NCI-H187 (cell line): ENCODE measurements around the gene ZNF879.

ENCODE experiments used
- DNase-seq, 2 experiments: peaks; one replicate each; lab custom pipeline; 2025; lab: John Stamatoyannopoulos, UW

ZNF879 gene

GRCh38 chr5:179008667-179009066, 14.9 kb upstream of the ZNF879 start:
- no peak for DNase-seq

GRCh38 chr5:179033004-179033580, 9.5 kb downstream of the ZNF879 start:
- DNase-seq = no peak

GRCh38 chr5:179044765-179045164, 21.2 kb downstream of the ZNF879 start:
- DNase-seq = no peak

GRCh38 chr5:179051784-179052183, 28.2 kb downstream of the ZNF879 start:
- DNase-seq = no peak

- no peak for DNase-seq
These were observed 30.6 kb downstream of the ZNF879 start for GRCh38 chr5:179054036-179054785.

- DNase-seq = no peak
These were observed 31.3 kb downstream of the ZNF879 start for GRCh38 chr5:179054876-179055275.

GRCh38 chr5:179055436-179055835, 31.8 kb downstream of the ZNF879 start:
- no peak for DNase-seq

- no peak for DNase-seq
These were observed 32.2 kb downstream of the ZNF879 start for GRCh38 chr5:179055841-179056240.

GRCh38 chr5:179060116-179061008, 36.8 kb downstream of the ZNF879 start, which contains the start of gene ZNF354C:
Gene ZNF354C (plus strand): TSS chr5:179060373. CDS start chr5:179062069, 1,696 bp downstream.
- DNase-seq = peak; percentile 39 to 76

GRCh38 chr5:179061025-179061424, 37.4 kb downstream of the ZNF879 start:
- no peak for DNase-seq

GRCh38 chr5:179065703-179066102, 42.1 kb downstream of the ZNF879 start:
- no peak for DNase-seq

GRCh38 chr5:179079165-179079987, 55.8 kb downstream of the ZNF879 start:
- DNase-seq = no peak

GRCh38 chr5:179080724-179081123, 57.1 kb downstream of the ZNF879 start:
- no peak for DNase-seq
